HG02943 (cell line): ENCODE data around the gene PTPRD.

Experiments
- ATAC-seq: cut with Tn5 transposase; IDR thresholded peaks from one replicate; pipeline ENCODE4 v1.9.1; 2021; ENCODE audit warnings: mild to moderate bottlenecking, low read depth, moderate library complexity; ENCODE audit not compliant: unreplicated experiment

PTPRD gene

GRCh38 chr9:8362250-8362649 is 2250.6 kb downstream of the PTPRD start:
- ATAC-seq, result peak; percentile 70

GRCh38 chr9:8361364-8361763 is 2251.4 kb downstream of the PTPRD start:
- ATAC-seq, result no peak

GRCh38 chr9:8356406-8356805 is 2256.4 kb downstream of the PTPRD start:
- no peak for ATAC-seq

- no peak for ATAC-seq
Observed at GRCh38 chr9:8351436-8351835, 2261.4 kb downstream of the PTPRD start.

GRCh38 chr9:8349901-8350300 is 2262.9 kb downstream of the PTPRD start:
- no peak for ATAC-seq

- ATAC-seq, result no peak
Observed at GRCh38 chr9:8349376-8349775, 2263.4 kb downstream of the PTPRD start.

GRCh38 chr9:8348756-8349155 is 2264.0 kb downstream of the PTPRD start:
- ATAC-seq, result no peak

- no peak for ATAC-seq
Observed at GRCh38 chr9:8346296-8346695, 2266.5 kb downstream of the PTPRD start.

GRCh38 chr9:8338767-8339510 is 2273.9 kb downstream of the PTPRD start:
- ATAC-seq, result no peak

- ATAC-seq, result no peak
Observed at GRCh38 chr9:8337834-8338766, 2274.7 kb downstream of the PTPRD start.

- ATAC-seq, result no peak
Observed at GRCh38 chr9:8332871-8333270, 2279.9 kb downstream of the PTPRD start.

- ATAC-seq, result no peak
Observed at GRCh38 chr9:8332331-8332650, 2280.5 kb downstream of the PTPRD start.

GRCh38 chr9:8331507-8332330 is 2281.1 kb downstream of the PTPRD start:
- no peak for ATAC-seq

- ATAC-seq, result no peak
Observed at GRCh38 chr9:8329561-8330283, 2283.1 kb downstream of the PTPRD start.

GRCh38 chr9:8315211-8315610 is 2297.6 kb downstream of the PTPRD start:
- ATAC-seq, result no peak

GRCh38 chr9:8309258-8309657 is 2303.5 kb downstream of the PTPRD start:
- no peak for ATAC-seq

GRCh38 chr9:8304720-8305119 is 2308.1 kb downstream of the PTPRD start:
- ATAC-seq, result no peak

- no peak for ATAC-seq
Observed at GRCh38 chr9:8301296-8301695, 2311.5 kb downstream of the PTPRD start.

GRCh38 chr9:8297047-8297446 is 2315.8 kb downstream of the PTPRD start:
- no peak for ATAC-seq

- ATAC-seq, result no peak
Observed at GRCh38 chr9:8292657-8293056, 2320.1 kb downstream of the PTPRD start.
